Peyer's patch (tissue), 4 donors: ENCODE measurements around the gene HFE.

Experiments
- CTCF ChIP-seq, 6 experiments: fragments of 450-650 bp in 4 of 6; fragments of 200-600 bp in 2 of 6; sonication (generic) in 1 of 6; IDR thresholded peaks; one replicate each; pipeline ENCODE4 v1.5.1; 2017 to 2019; ENCODE audit warnings: antibody characterized with exemption in 6 of 6, mild to moderate bottlenecking in 3 of 6, moderate library complexity in 1 of 6
- POLR2A ChIP-seq, 2 donors: fragments of 450-650 bp; IDR thresholded peaks; one replicate each; pipeline ENCODE4 v1.5.1; 2017; ENCODE audit warnings: antibody characterized with exemption in 2 of 2, mild to moderate bottlenecking in 2 of 2, moderate library complexity in 2 of 2

DNA sequence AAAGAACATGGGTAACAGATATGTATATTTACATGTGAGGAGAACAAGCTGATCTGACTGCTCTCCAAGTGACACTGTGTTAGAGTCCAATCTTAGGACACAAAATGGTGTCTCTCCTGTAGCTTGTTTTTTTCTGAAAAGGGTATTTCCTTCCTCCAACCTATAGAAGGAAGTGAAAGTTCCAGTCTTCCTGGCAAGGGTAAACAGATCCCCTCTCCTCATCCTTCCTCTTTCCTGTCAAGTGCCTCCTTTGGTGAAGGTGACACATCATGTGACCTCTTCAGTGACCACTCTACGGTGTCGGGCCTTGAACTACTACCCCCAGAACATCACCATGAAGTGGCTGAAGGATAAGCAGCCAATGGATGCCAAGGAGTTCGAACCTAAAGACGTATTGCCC, 5.2 kb downstream of the HFE start:
- TF ChIP-seq CTCF (IDR thresholded peaks at IDR 0.05) (no peak), POLR2A (IDR thresholded peaks at IDR 0.05) (no peak)
